ENCODE measurements around the gene ADAMTSL2. TPM values are rescaled to one million over a fixed set of nuclear protein-coding genes. Genes with fewer than 3 reads are reported as not detected.

Gene ADAMTSL2
- total and polyA plus RNA-seq, 7 experiments from 2014 or later, result 0.16 to 2.7 (median 0.71) TPM; not detected in 1

- POLR2A ChIA-PET, result interaction anchor here (0.7 kb wide), 1 partner anchor 94 kb away, joined by 3 read pairs; no protein-coding TSS in a partner anchor
- Histone ChIP-seq H3K27me3 (ENCODE audit: control insufficient read depth in 2 of 2, insufficient read depth in 2 of 2, low read length in 2 of 2) (peaks cover 0 to 12% of the 10 kb centered on the region in 2 donors), H3K9me3 (ENCODE audit: control insufficient read depth in 2 of 3, low read length in 3 of 3) (peaks cover 0 to 4% (median 0%) of the 10 kb centered on the region in 3 experiments), H3K27ac (ENCODE audit: low read depth, low read length) (no peak overlapping the region), H3K36me3 (ENCODE audit: control insufficient read depth in 2 of 3, insufficient read depth in 3 of 3, low read length in 3 of 3) (no peaks in the 10 kb centered on the region), H3K4me1 (ENCODE audit: control insufficient read depth in 2 of 2, insufficient read depth in 2 of 2, low read length in 2 of 2) (no peaks in the 10 kb centered on the region), H3K4me3 (ENCODE audit: low read length) (no peak overlapping the region)
- Mint-ChIP-seq H3K27me3 (peaks cover 30 to 38% (median 34%) of the 10 kb centered on the region in 5 donors), H3K4me1 (peaks cover 2 to 14% (median 8%) of the 10 kb centered on the region in 7 donors), H3K9me3 (peaks cover 0 to 4% (median 0%) of the 10 kb centered on the region in 11 donors), H3K27ac (no peak overlapping the region), H3K4me3 (no peak overlapping the region), H3K36me3 (no peaks in the 10 kb centered on the region)
- CTCF ChIA-PET, result interaction anchor here (0.8 kb wide), 1 partner anchor 38 kb away, joined by 4 read pairs; no protein-coding TSS in a partner anchor
- ATAC-seq (no peak), DNase-seq (no peak)
- intact Hi-C loops (cut with micrococcal nuclease), result no loop called here
These were observed 72.9 kb downstream of the ADAMTSL2 start for GRCh38 chr9:133607381-133607780.

- Histone ChIP-seq H3K27me3 (ENCODE audit: control insufficient read depth in 2 of 2, insufficient read depth in 2 of 2, low read length in 2 of 2) (peaks cover 0 to 12% of the 10 kb centered on the region in 2 donors), H3K4me3 (ENCODE audit: low read length) (no peak overlapping the region), H3K4me1 (ENCODE audit: control insufficient read depth in 2 of 2, insufficient read depth in 2 of 2, low read length in 2 of 2) (no peaks in the 10 kb centered on the region), H3K27ac (ENCODE audit: low read depth, low read length) (no peak overlapping the region), H3K36me3 (ENCODE audit: control insufficient read depth in 2 of 3, insufficient read depth in 3 of 3, low read length in 3 of 3) (no peaks in the 10 kb centered on the region), H3K9me3 (ENCODE audit: control insufficient read depth in 2 of 3, low read length in 3 of 3) (peaks cover 0 to 4% (median 0%) of the 10 kb centered on the region in 3 experiments)
- H3K27ac Mint-ChIP-seq, result no peak overlapping the region
- POLR2A ChIA-PET, result no interaction called here
- peaks cover 30 to 38% (median 34%) of the 10 kb centered on the region in 5 donors for H3K27me3 Mint-ChIP-seq
- intact Hi-C loops (cut with micrococcal nuclease), result no loop called here
- no peak for DNase-seq
- H3K9me3 Mint-ChIP-seq, result peaks cover 0 to 4% (median 0%) of the 10 kb centered on the region in 11 donors
- H3K4me3 Mint-ChIP-seq, result peak overlapping the region in 2 of 10 donors; percentile 17 to 26
- H3K36me3 Mint-ChIP-seq, result no peaks in the 10 kb centered on the region
- no peak for ATAC-seq
- peaks cover 2 to 14% (median 8%) of the 10 kb centered on the region in 7 donors for H3K4me1 Mint-ChIP-seq
- CTCF ChIA-PET, result no interaction called here
These were observed 73.5 kb downstream of the ADAMTSL2 start for GRCh38 chr9:133607976-133608375.

- ATAC-seq (no peak), DNase-seq (no peak)
- no peaks in the 10 kb centered on the region for H3K36me3 Mint-ChIP-seq
- H3K4me3 Mint-ChIP-seq, result peak overlapping the region in 2 of 10 donors; percentile 17 to 26
- peaks cover 0 to 4% (median 0%) of the 10 kb centered on the region in 11 donors for H3K9me3 Mint-ChIP-seq
- H3K27ac ChIP-seq (ENCODE audit: low read depth, low read length), result no peak overlapping the region
- no peaks in the 10 kb centered on the region for H3K4me1 ChIP-seq (ENCODE audit: control insufficient read depth in 2 of 2, insufficient read depth in 2 of 2, low read length in 2 of 2)
- H3K4me1 Mint-ChIP-seq, result peaks cover 2 to 14% (median 8%) of the 10 kb centered on the region in 7 donors
- ChIA-PET POLR2A (no interaction called here), CTCF (no interaction called here)
- no peak overlapping the region for H3K27ac Mint-ChIP-seq
- peaks cover 33 to 38% (median 34%) of the 10 kb centered on the region in 5 donors for H3K27me3 Mint-ChIP-seq
- intact Hi-C loops (cut with micrococcal nuclease), result no loop called here
- no peak overlapping the region for H3K4me3 ChIP-seq (ENCODE audit: low read length)
- H3K27me3 ChIP-seq (ENCODE audit: control insufficient read depth in 2 of 2, insufficient read depth in 2 of 2, low read length in 2 of 2), result peaks cover 0 to 12% of the 10 kb centered on the region in 2 donors
- no peaks in the 10 kb centered on the region for H3K36me3 ChIP-seq (ENCODE audit: control insufficient read depth in 2 of 3, insufficient read depth in 3 of 3, low read length in 3 of 3)
- H3K9me3 ChIP-seq (ENCODE audit: control insufficient read depth in 2 of 3, low read length in 3 of 3), result peaks cover 0 to 4% (median 0%) of the 10 kb centered on the region in 3 experiments
These were observed 73.9 kb downstream of the ADAMTSL2 start for GRCh38 chr9:133608382-133608781.

- Mint-ChIP-seq H3K4me3 (no peak overlapping the region), H3K36me3 (no peaks in the 10 kb centered on the region), H3K9me3 (peaks cover 0 to 4% (median 0%) of the 10 kb centered on the region in 11 donors), H3K27me3 (peaks cover 33 to 38% (median 34%) of the 10 kb centered on the region in 5 donors), H3K4me1 (peaks cover 2 to 14% (median 8%) of the 10 kb centered on the region in 7 donors), H3K27ac (no peak overlapping the region)
- peaks cover 0 to 12% of the 10 kb centered on the region in 2 donors for H3K27me3 ChIP-seq (ENCODE audit: control insufficient read depth in 2 of 2, insufficient read depth in 2 of 2, low read length in 2 of 2)
- no peak for DNase-seq
- no peak overlapping the region for H3K4me3 ChIP-seq (ENCODE audit: low read length)
- ChIA-PET POLR2A (no interaction called here), CTCF (no interaction called here)
- no peak overlapping the region for H3K27ac ChIP-seq (ENCODE audit: low read depth, low read length)
- intact Hi-C loops (cut with micrococcal nuclease), result no loop called here
- no peaks in the 10 kb centered on the region for H3K36me3 ChIP-seq (ENCODE audit: control insufficient read depth in 2 of 3, insufficient read depth in 3 of 3, low read length in 3 of 3)
- no peaks in the 10 kb centered on the region for H3K4me1 ChIP-seq (ENCODE audit: control insufficient read depth in 2 of 2, insufficient read depth in 2 of 2, low read length in 2 of 2)
- ATAC-seq, result no peak
- H3K9me3 ChIP-seq (ENCODE audit: control insufficient read depth in 2 of 3, low read length in 3 of 3), result peaks cover 0 to 4% (median 0%) of the 10 kb centered on the region in 3 experiments
These were observed 74.4 kb downstream of the ADAMTSL2 start for GRCh38 chr9:133608889-133609288.

GRCh38 chr9:133609311-133610098 is 75.0 kb downstream of the ADAMTSL2 start, which contains the start of gene FAM163B:
TSS of gene FAM163B (minus strand) at chr9:133609389. CDS start at chr9:133580223, 29,166 bp downstream.
- CTCF ChIA-PET, result no interaction called here
- intact Hi-C loops (cut with micrococcal nuclease), result no loop called here
- Histone ChIP-seq H3K27me3 (ENCODE audit: control insufficient read depth in 2 of 2, insufficient read depth in 2 of 2, low read length in 2 of 2) (peaks cover 0 to 12% of the 10 kb centered on the region in 2 donors), H3K4me3 (ENCODE audit: low read length) (no peak within 1 kb of the TSS), H3K27ac (ENCODE audit: low read depth, low read length) (no peak within 1 kb of the TSS), H3K9me3 (ENCODE audit: control insufficient read depth in 2 of 3, low read length in 3 of 3) (peaks cover 0 to 4% (median 0%) of the 10 kb centered on the region in 3 experiments), H3K4me1 (ENCODE audit: control insufficient read depth in 2 of 2, insufficient read depth in 2 of 2, low read length in 2 of 2) (no peaks in the 10 kb centered on the region), H3K36me3 (ENCODE audit: control insufficient read depth in 2 of 3, insufficient read depth in 3 of 3, low read length in 3 of 3) (no peaks in the 10 kb centered on the region)
- Mint-ChIP-seq H3K4me1 (peaks cover 2 to 9% (median 5%) of the 10 kb centered on the region in 7 donors), H3K36me3 (no peaks in the 10 kb centered on the region), H3K27me3 (peaks cover 33 to 38% (median 34%) of the 10 kb centered on the region in 5 donors), H3K27ac (no peak within 1 kb of the TSS), H3K4me3 (peak within 1 kb of the TSS in 5 of 10 donors; percentile 29 to 67 (median 41)), H3K9me3 (peaks cover 0 to 4% (median 0%) of the 10 kb centered on the region in 11 donors)
- POLR2A ChIA-PET, result no interaction called here
- ATAC-seq (peak; percentile 84), DNase-seq (peak; percentile 13 to 69 (median 48))

GRCh38 chr9:133610845-133611244 is 76.3 kb downstream of the ADAMTSL2 start:
- Histone ChIP-seq H3K4me1 (ENCODE audit: control insufficient read depth in 2 of 2, insufficient read depth in 2 of 2, low read length in 2 of 2) (no peaks in the 10 kb centered on the region), H3K9me3 (ENCODE audit: control insufficient read depth in 2 of 3, low read length in 3 of 3) (peaks cover 0 to 4% (median 0%) of the 10 kb centered on the region in 3 experiments), H3K27me3 (ENCODE audit: control insufficient read depth in 2 of 2, insufficient read depth in 2 of 2, low read length in 2 of 2) (peaks cover 0 to 12% of the 10 kb centered on the region in 2 donors), H3K27ac (ENCODE audit: low read depth, low read length) (no peak overlapping the region), H3K36me3 (ENCODE audit: control insufficient read depth in 2 of 3, insufficient read depth in 3 of 3, low read length in 3 of 3) (no peaks in the 10 kb centered on the region), H3K4me3 (ENCODE audit: low read length) (no peak overlapping the region)
- H3K9me3 Mint-ChIP-seq, result peaks cover 0 to 4% (median 0%) of the 10 kb centered on the region in 11 donors
- POLR2A ChIA-PET, result no interaction called here
- DNase-seq, result no peak
- intact Hi-C loops (cut with micrococcal nuclease), result no loop called here
- CTCF ChIA-PET, result no interaction called here
- peaks cover 33 to 39% (median 35%) of the 10 kb centered on the region in 5 donors for H3K27me3 Mint-ChIP-seq
- no peaks in the 10 kb centered on the region for H3K36me3 Mint-ChIP-seq
- H3K27ac Mint-ChIP-seq, result no peak overlapping the region
- peaks cover 0 to 5% (median 0%) of the 10 kb centered on the region in 7 donors for H3K4me1 Mint-ChIP-seq
- H3K4me3 Mint-ChIP-seq, result peak overlapping the region in 1 of 10 donors; percentile 34
- ATAC-seq, result no peak

Data from naive thymus-derived CD4-positive, alpha-beta T cell (primary cell).